Right lobe of liver (tissue), 6 donors: Measurements from ENCODE around the gene ADM. TPM values are rescaled to one million over a fixed set of nuclear protein-coding genes. Genes with fewer than 3 reads are reported as not detected.

Source experiments
- ATAC-seq, 4 donors: fragments of 200-7000 bp; cut with Tn5 transposase; one replicate each; pipeline ENCODE4 v1.9.1; 2020; ENCODE audit warnings: mild to moderate bottlenecking in 4 of 4, moderate library complexity in 4 of 4
- DNase-seq, 3 donors: peaks; one replicate each; pipeline ENCODE4 v3.0.0-alpha.2; 2020
- H3K27ac ChIP-seq, 3 donors: fragments of 200-600 bp; one replicate each; pipeline ENCODE4 v1.8.0; 2022
- H3K27me3 ChIP-seq, 2 donors: fragments of 200-600 bp; one replicate each; pipeline ENCODE4 v1.8.0; 2022
- H3K36me3 ChIP-seq, 4 donors: fragments of 200-600 bp; sonication (generic) in 1 of 4; one replicate each; pipeline versions ENCODE4 v1.5.1 to v1.8.0; 2017 to 2022; ENCODE audit warnings: control low read depth in 1 of 4
- H3K4me1 ChIP-seq, 4 donors: fragments of 200-600 bp; sonication (generic) in 1 of 4; one replicate each; pipeline versions ENCODE4 v1.5.1 to v1.8.0; 2017 to 2022; ENCODE audit warnings: control low read depth in 1 of 4
- H3K4me3 ChIP-seq, 3 donors: fragments of 200-600 bp; one replicate each; pipeline ENCODE4 v1.8.0; 2022
- H3K9me3 ChIP-seq, 4 donors: fragments of 200-600 bp; sonication (generic) in 1 of 4; one replicate each; pipeline versions ENCODE4 v1.5.1 to v1.8.0; 2017 to 2022; ENCODE audit warnings: control low read depth in 1 of 4
- POLR2A ChIP-seq: fragments of 450-650 bp; IDR thresholded peaks from one replicate; pipeline ENCODE4 v1.6.1; 2017; ENCODE audit warnings: antibody characterized with exemption, mild to moderate bottlenecking
- intact Hi-C, 2 donors: fragments of 100-400 bp; cut with DNase I; formaldehyde crosslinking; loops; one replicate each; pipeline versions ENCODE4 v1.11.2 to v1.14.1; 2022
- small RNA-seq, 2 experiments: library from RNA; depleted of rRNA; stranded (forward); fragments of <200 nt; gene quantifications; one replicate each; pipeline ENCODE3, GENCODE V24; 2016
- total RNA-seq, 6 experiments: library from RNA; depleted of rRNA in 2 of 6; stranded (reverse); fragments of >200 nt in 2 of 6; fragmentation: NEBNext Ultra II Directional in 3 of 6; extraction: Animal tissue kit (Norgen Biotek cat#: 25700) in 3 of 6; gene quantifications; one replicate each; pipeline versions ENCODE4 v1.1.0 to v1.2.4, GENCODE V29; 2016 to 2023
- TF ChIP-seq, protein P1 (sequence below), 4 donors: fragments of 200-600 bp in 3 of 4; fragments of 450-650 bp in 1 of 4; IDR thresholded peaks; one replicate each; pipeline versions ENCODE4 v1.5.1 to v1.8.0; 2016 to 2022; ENCODE audit warnings: antibody characterized with exemption in 4 of 4, mild to moderate bottlenecking in 2 of 4
- donor health status: DM: no; HTN: yes; CAD: no.
- donor health status: DM: no; HTN: no; CAD: no.
- donor health status: DM: no; HTN: no; CAD: no.
- donor health status: DM: no; HTN: yes; CAD: no.
- donor health status: DM: no; HTN: yes; CAD: no.

Gene ADM
- total RNA-seq, 6 experiments from 2014 or later, result 7.9 to 82.6 (median 21.6) TPM

DNA sequence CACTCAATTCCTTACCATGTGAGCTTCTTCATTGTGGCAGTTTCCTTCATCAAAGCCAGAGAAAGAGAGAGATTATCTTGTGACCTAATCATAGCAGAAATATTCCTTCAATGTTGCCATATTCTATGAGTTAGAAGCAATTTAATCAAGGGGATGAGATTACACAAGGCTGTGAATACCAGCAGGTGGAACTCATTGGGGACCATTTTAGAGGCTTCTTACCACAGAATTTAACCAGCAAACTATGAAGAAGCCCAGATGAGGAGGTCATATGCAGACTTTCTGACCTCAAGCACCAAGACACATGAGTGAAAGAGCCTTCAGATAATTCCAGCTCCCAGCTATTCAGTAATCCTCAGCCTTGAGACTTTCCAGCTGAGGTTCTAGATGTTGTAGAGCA, 51.3 kb downstream of the ADM start:
- ATAC-seq, result no peak
- TF ChIP-seq, protein P1, sequence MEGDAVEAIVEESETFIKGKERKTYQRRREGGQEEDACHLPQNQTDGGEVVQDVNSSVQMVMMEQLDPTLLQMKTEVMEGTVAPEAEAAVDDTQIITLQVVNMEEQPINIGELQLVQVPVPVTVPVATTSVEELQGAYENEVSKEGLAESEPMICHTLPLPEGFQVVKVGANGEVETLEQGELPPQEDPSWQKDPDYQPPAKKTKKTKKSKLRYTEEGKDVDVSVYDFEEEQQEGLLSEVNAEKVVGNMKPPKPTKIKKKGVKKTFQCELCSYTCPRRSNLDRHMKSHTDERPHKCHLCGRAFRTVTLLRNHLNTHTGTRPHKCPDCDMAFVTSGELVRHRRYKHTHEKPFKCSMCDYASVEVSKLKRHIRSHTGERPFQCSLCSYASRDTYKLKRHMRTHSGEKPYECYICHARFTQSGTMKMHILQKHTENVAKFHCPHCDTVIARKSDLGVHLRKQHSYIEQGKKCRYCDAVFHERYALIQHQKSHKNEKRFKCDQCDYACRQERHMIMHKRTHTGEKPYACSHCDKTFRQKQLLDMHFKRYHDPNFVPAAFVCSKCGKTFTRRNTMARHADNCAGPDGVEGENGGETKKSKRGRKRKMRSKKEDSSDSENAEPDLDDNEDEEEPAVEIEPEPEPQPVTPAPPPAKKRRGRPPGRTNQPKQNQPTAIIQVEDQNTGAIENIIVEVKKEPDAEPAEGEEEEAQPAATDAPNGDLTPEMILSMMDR (IDR thresholded peaks at IDR 0.05), result no peak
- no peak for TF ChIP-seq POLR2A
- Histone ChIP-seq H3K9me3 (no peaks in the 10 kb centered on the region), H3K27me3 (no peaks in the 10 kb centered on the region), H3K27ac (no peak overlapping the region), H3K4me1 (peaks cover 0 to 7% (median 3%) of the 10 kb centered on the region in 4 donors), H3K4me3 (no peak overlapping the region), H3K36me3 (no peaks in the 10 kb centered on the region)
- DNase-seq, result no peak
- intact Hi-C loops, result no loop called here

Small RNAs within 50 kb of the gene (small RNA-seq; reads per million reads assigned to genes)
- gene AC080023.2, result 0 to 0.19 reads per million in 2 experiments

Other genes starting within 250 kb of the ADM start
- gene SBF2, start 10.9 kb upstream of the ADM start, total RNA-seq, result 10 to 100 TPM; 13.7 to 28.4 (median 21.3) TPM
- gene AMPD3, start 150.2 kb downstream of the ADM start, total RNA-seq, result 1 to 10 TPM in 5 of 6 experiments, under 1 TPM in 1; 0.98 to 5.0 (median 1.8) TPM
- gene RNF141, start 236.1 kb downstream of the ADM start, total RNA-seq, result 10 to 100 TPM; 11.2 to 21.0 (median 15.1) TPM